GM21423 (cell line): ENCODE data around the gene PRKAG2.

ENCODE experiments used
- ATAC-seq: cut with Tn5 transposase; IDR thresholded peaks from one replicate; pipeline ENCODE4 v1.9.1; 2021; ENCODE audit warnings: mild to moderate bottlenecking, moderate library complexity; ENCODE audit not compliant: unreplicated experiment

PRKAG2 gene

GRCh38 chr7:151686016-151686766, 190.7 kb downstream of the PRKAG2 start:
- ATAC-seq: no peak

DNA sequence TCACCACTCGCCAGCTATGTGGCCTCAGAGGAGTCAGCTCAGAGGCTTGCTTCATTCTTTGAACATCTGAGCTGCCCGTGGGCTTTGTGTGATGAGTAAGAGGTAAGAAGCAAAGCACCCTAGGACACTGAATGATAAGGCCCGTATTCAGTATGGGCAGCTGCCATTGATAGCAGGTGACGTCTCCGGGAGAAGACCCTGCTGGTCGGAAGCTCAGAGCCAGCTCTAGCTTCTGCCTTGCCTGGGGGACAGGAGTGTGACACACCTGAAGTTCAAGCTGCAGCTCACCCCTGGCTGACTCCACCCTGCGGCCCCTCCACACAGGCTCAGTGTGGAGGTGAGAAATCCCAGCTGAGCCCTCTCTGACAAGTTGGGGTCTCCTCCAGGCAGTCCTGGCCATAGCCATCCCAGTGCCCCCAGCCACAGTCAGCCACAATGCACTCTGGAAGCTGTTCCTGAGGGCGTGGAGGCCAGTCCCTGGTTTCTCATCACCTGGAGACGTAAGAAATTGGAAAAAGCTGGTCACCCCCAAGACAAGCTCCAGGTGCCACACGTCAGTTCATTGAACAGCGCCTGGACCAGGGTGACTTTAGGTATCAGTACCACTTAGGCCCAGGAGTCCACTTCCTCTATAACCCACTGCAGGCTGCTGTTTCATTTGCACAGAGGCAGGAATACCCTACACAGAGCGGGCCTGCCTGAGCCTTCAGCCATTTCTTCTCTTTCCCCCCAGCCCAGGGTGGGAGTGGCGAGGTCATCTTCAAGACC, 192.3 kb downstream of the PRKAG2 start:
- ATAC-seq: no peak

DNA sequence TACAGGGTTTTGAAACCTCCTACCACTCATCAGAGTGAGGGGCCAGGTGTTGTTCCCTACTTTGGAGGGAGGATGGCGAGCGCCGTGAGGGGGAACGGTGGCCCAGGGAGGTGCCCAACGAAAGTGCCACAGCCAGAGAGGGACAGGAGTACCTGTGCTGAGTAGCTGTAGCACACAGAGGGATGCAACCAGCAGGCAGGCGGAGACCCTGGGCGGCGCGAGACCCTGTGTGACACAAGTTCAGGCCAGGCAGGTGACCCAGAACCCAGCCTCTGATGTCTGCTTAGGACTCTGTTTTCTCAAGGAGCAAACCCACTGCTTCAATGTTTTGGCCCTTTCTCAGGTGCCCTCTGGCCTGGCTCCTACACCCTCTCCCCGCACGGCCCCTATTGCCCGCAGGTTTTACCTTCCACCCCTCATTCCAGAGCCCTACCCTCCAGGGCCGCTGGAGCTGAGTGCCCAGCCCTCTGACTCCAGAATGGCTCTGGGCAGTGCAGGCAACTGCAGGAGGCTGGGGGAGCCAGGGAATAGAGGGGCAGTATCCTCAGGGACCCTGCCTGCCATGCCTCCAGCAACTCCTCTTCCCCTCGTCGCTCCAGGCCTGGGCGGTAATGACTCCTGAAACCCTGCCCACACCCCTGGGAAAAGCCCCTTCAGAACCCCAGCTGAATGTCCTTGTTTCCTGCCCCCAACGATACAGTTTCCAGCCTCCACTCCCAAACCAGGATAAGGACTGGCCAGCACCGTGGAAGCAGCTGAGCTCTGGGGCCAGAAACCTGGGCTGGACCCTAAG, 193.1 kb downstream of the PRKAG2 start:
- no peak for ATAC-seq

DNA sequence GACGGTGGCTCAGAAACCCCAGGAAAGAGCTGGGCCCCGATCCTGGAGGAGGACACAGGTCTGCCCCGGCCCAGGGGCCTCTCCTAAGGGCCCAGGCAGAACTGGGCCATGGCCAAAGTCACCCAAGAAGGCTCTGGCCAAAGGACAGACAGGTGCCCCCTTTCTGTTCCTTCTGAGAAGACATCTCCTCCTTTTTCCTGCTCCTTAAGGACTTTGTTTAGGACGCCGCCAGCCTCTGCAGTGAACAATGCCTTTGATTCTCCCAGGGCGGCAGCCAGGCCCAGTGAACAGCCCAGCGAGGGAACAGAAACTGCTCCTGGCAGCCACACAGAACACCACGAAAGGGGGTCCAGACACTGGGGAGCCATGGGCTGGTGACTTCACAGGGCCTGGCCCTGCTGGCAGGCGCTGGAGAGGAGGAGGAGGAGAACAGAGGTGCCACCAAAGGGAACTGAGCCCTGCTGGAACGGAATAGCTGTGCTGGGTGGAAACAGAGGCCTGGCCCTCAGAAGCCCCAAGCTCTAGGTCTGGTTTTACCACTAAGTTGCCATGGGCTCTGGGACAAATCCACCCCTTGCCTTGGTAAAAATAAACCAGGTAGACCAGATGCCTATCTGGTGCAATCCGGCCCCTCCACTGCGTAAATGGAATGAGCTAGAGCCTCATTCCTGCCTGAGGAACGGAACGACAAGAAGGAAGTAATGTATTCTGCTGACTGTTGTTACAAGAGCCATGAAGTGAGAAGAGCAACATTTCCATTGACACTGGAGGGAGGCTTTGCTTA, 193.9 kb downstream of the PRKAG2 start:
- no peak for ATAC-seq

DNA sequence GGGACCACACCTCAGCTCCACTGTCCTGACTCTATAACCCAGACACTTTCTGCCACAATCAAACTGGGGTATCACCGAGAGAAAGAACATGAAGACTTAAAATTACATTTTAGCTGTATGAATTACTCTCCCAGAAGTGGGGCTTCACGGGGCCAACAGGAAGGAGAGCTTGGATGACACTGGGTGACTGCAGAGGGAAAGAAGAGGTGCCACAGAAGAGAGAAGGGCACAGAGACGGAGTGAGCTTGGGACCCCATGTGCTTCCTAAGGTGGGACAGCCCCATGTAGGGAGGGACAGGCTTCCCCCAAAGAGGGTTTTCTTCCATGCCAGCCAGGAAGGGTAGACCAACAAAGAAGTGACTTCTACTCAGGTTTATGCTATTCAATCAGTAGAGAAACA, 195.2 kb downstream of the PRKAG2 start:
- no peak for ATAC-seq

DNA sequence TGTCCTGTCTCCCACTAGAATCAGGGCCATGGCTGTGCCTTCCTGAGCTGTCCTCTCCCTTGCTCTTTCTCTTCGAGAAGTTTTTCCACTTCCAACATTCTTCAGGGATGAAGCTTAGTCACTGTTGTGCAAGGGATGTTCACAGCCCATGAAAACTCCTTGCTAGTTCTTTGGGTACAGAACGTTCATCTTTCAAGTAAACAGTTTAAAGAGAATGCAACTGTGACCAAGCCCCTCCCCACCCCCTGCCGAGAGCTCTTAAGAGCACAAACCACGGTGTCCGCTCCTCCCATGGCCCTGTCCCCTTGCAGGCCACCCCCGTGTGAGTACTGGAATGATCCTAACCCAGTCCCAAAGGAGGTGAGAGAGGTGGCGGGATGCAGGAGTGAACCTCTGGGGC, 196.1 kb downstream of the PRKAG2 start:
- no peak for ATAC-seq

GRCh38 chr7:151679881-151680612, 196.9 kb downstream of the PRKAG2 start:
- no peak for ATAC-seq

DNA sequence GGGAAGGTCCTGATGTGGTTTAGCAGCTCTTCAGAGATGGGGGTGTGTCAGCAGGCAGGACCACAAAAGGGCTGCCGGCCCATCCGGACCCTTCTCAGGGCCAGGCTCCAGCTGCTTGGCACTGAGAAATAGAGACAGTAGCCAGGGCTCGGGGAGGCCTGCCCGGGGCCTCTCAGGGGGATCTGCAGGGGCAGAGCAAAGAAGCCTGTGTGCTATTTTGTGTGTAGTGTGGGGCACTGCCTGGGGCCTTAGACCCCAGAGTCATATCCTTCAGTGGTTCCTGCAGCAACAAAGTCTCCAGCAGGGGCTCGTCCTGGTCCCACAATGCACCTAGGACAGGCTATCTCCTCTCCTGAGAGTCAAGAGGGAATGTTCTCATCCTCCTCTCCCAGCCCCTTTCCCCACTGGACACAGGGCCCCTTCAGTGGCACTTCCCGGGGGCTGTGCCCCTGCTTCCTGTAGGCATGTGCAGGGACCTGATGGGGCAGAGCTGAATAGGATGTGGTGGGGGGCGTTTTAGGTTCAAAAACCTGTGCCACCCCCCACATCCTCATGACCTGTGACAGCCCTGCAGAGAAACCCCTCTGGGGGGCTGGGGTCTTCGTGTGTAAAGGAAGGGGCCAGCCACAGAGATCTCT, 197.7 kb downstream of the PRKAG2 start:
- no peak for ATAC-seq

DNA sequence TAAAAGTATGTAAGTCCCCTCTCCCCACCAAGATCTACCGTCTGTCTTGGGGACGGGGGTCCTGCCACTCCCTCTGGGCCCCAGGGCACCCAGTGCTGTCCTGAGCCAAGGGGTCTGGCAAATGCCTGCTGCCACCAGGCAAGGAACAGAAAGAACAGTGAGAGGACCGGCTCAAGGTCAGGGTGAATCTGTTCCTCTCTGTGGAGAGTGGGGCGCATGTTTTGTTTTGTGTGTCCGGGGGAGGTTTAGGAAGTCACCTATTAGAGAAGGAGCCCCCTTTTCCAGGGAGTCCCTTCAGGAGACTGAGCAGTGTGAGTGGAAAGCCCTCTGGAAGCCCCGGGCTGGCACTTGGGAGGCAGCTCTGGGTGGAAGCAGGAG, 198.7 kb downstream of the PRKAG2 start:
- ATAC-seq: no peak

GRCh38 chr7:151677581-151678226, 199.2 kb downstream of the PRKAG2 start:
- ATAC-seq: no peak

DNA sequence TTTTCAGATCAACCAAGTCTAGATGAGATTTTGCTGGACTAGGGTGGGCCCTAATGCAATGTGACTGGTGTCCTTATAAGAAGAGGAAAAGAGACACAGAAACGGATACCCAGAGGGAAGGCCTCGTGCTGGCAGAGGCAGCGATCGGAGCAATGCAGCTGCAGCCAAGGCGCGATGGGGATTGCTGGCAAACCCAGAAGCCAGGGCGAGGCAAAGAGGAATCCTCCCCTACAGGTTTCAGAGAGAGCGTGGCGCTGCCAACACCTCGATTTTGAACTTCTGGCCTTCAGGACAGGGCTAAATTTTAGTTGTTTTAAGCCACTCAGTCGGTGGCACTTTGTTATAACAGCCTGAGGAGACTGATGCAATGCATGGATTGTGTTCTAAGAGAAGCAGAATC, 200.2 kb downstream of the PRKAG2 start:
- ATAC-seq: no peak

DNA sequence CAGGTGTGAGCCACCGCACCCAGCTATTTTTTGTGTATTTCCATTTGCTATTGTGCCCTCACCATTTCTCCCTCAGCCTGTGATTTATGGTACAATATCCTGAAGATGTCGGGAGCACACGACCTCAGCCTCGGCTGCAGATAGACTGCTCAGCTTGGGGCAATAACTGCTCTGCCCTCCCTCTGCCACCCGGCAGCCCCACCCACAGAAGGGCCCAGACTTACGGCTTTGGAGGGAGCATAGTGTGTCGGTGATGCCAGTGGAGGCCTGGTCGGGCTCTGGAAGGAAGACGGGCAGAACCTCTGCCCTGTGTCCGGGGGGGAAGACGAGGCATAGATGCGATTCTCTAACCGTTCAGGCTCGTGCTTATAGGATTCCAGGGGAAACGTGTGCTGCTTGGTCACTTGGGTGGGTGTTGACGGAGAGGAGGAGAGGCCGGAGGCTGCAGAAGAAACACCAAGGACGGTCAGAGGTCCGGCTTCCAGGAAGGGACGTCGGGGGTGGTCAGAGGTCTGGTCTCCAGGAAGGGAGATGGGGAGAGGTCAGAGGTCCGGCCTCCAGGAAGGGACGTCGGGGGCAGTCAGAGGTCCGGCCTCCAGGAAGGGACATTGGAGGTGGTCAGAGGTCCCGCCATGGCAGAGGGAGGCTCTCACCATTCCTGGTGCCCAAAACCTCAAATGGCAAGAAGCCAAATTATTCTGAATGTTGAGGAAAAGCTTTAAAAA, 201.6 kb downstream of the PRKAG2 start:
- ATAC-seq: no peak

- no peak for ATAC-seq
Observed at GRCh38 chr7:151674161-151674920, 202.6 kb downstream of the PRKAG2 start.

DNA sequence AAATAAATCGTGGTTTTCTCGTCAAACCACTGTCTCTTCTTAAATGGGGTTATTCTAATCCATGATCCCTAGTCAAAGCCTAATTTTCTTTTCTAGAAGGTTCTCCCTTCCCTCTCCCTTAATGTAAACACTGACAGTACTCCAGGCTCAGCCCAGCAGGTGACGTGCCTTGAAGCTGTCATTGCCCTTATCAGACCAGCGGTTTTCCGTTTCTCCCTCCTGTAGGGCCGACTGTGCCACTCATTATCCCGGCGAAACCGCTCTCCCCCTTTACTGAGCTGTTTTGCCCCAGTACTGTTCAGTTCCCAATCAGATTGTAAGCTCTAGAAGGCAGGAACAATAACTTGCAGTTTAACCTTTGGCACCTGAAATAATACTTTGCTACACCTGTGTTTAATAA, 203.7 kb downstream of the PRKAG2 start:
- no peak for ATAC-seq

DNA sequence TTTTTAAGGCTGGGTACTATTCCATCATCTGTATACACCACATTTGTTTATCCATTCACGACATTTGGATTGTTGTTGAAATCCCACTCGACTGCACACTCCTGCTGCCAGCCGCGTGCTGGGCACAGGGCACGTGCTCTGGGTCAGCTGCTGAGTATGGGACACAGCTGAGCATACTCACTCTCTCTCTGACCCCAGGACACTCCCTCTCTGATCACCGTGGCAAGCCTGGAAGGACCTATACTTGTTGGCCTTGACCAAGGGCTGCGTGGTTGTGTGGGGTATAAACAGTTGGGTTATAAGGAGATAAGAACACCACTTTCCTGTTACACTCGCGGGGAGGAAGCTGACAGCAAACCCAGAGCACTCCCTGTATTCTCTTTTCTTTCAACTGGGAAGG, 204.2 kb downstream of the PRKAG2 start:
- ATAC-seq: no peak

- no peak for ATAC-seq
Observed at GRCh38 chr7:151671514-151671913, 205.4 kb downstream of the PRKAG2 start.

- ATAC-seq: no peak
Observed at GRCh38 chr7:151669762-151670161, 207.2 kb downstream of the PRKAG2 start.

DNA sequence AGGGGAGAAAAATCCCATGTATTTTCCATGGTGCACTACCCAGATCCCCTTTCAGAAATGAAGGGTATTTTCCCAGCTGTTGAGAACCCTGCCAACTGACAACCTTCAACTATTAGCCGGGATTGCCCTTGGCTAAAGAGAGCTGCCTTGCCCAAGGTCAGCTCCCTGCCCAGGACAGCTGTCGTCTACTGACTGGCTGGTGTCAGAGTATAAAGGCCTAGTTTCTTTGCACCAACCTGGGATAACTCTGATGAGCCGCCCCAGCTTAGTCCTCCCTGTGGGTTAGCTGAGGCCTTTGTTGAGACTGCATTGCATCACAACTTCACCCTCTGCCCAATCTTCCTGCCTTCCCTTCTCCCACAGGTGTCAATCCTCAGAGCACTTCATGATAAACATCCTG, 210.0 kb downstream of the PRKAG2 start:
- no peak for ATAC-seq
